SU-DHL-6 (cell line): Measurements from ENCODE around the gene IQCE.

Experiments used
- H2AFZ ChIP-seq: fragments of 200-600 bp; sonication (generic); 2 replicates; pipeline ENCODE4 v1.6.1; 2014; ENCODE audit warnings: low read depth, mild to moderate bottlenecking, moderate library complexity, mixed read lengths, antibody characterized with exemption, low read length; ENCODE audit not compliant: severe bottlenecking
- H3F3A ChIP-seq: fragments of 200-600 bp; shearing (Covaris generic); 2 replicates; pipeline ENCODE4 v1.6.0; 2016; ENCODE audit warnings: antibody characterized with exemption, mild to moderate bottlenecking; ENCODE audit not compliant: insufficient read depth
- H3K27ac ChIP-seq: fragments of 200-600 bp; sonication (generic); 2 replicates; pipeline ENCODE4 v1.5.1; 2016; ENCODE audit warnings: low read depth, mild to moderate bottlenecking, low read length, moderate library complexity, mixed read lengths
- H3K27me3 ChIP-seq: fragments of 200-600 bp; sonication (generic), shearing (Covaris generic); 2 replicates; pipeline ENCODE4 v1.6.0; 2014; ENCODE audit warnings: mild to moderate bottlenecking, low read length
- H3K36me3 ChIP-seq: fragments of 200-600 bp; sonication (generic); 2 replicates; pipeline ENCODE4 v1.6.1; 2014; ENCODE audit warnings: mild to moderate bottlenecking, low read length, mixed read lengths
- H3K4me2 ChIP-seq: fragments of 300-600, 200-600 bp; shearing (Covaris generic), sonication (generic); 2 replicates; pipeline ENCODE4 v1.6.0; 2014; ENCODE audit warnings: low read length, low read depth, mild to moderate bottlenecking; ENCODE audit not compliant: poor library complexity, severe bottlenecking
- H3K4me3 ChIP-seq: fragments of 200-600 bp; sonication (generic); 2 replicates; pipeline ENCODE4 v1.5.1; 2014; ENCODE audit warnings: antibody characterized with exemption, low read length, mild to moderate bottlenecking, mixed read lengths; ENCODE audit not compliant: insufficient read depth, poor library complexity, severe bottlenecking
- H3K79me2 ChIP-seq: fragments of 200-600 bp; sonication (generic); 2 replicates; pipeline ENCODE4 v1.6.1; 2014; ENCODE audit warnings: mild to moderate bottlenecking, low read length, moderate library complexity; ENCODE audit not compliant: insufficient read depth
- H3K9ac ChIP-seq: fragments of 200-600 bp; sonication (generic); 2 replicates; pipeline ENCODE4 v1.7.0; 2014; ENCODE audit warnings: mild to moderate bottlenecking, low read length
- H3K9me2 ChIP-seq: fragments of 200-600 bp; sonication (generic); replicated peaks from 2 replicates; pipeline ENCODE4 v1.6.1; 2014; ENCODE audit warnings: low read length; ENCODE audit not compliant: insufficient read depth
- H3K9me3 ChIP-seq: fragments of 200-600 bp; sonication (generic); 2 replicates; pipeline ENCODE4 v1.6.1; 2014; ENCODE audit warnings: low read length, mixed read lengths; ENCODE audit not compliant: insufficient read depth
- H4K20me1 ChIP-seq: fragments of 200-600 bp; sonication (generic); 2 replicates; pipeline ENCODE4 v1.6.1; 2014; ENCODE audit warnings: low read depth, mild to moderate bottlenecking, antibody characterized with exemption, low read length, moderate library complexity, mixed read lengths
- EZH2phosphoT487 ChIP-seq: fragments of 200-600 bp; sonication (generic), shearing (Covaris generic); conservative IDR thresholded peaks from 2 replicates; pipeline ENCODE4 v1.6.1; 2018; ENCODE audit warnings: mild to moderate bottlenecking, antibody characterized with exemption, low read length, moderate library complexity, mixed read lengths
- TF ChIP-seq, protein P1 (sequence below): fragments of 200-600 bp; sonication (generic); IDR thresholded peaks from one replicate; pipeline ENCODE4 v1.5.1; 2017; ENCODE audit warnings: antibody characterized with exemption, mild to moderate bottlenecking, low read length, moderate library complexity; ENCODE audit not compliant: insufficient read depth, poor library complexity, severe bottlenecking

Gene IQCE

DNA sequence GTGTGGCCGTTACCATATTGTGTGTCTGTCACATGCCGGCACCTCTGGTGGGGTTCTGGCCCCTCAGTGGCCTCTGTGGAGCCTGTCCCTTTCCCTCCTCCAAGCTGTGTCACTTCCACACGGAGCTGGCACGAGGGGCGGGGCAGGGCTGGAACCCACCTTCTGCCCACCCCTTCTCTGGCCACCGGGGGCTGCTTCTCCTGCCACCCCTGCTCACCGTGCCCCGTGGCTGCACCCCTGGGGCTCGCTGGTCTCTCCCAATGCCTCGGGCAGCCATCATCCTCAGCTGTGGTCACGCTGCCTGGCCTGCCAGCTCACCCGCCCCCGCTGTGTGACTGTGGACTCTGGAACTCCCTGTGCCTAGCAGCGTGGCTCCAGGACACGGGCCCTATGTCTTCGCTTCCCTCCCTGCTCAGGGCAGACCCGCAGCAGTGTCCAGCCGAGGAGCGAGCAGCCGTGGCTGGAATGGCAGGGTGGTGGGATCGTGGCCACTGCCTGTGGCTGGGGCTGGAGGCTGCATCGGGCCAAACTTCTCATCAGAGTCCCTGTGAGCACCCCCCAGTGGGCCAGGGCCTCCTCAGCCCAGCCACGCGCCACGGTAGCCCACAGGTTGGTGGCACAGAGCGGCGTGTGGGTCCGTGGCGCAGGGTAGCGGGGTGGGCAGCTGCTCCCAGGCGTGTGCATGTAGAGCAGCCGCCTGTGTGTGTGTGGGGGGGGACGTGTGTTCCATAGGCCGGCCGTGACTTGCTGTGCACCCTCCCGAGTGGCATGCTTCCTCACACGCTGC is 81.1 kb downstream of the IQCE start:
- no peaks in the 10 kb centered on the region for H4K20me1 ChIP-seq

DNA sequence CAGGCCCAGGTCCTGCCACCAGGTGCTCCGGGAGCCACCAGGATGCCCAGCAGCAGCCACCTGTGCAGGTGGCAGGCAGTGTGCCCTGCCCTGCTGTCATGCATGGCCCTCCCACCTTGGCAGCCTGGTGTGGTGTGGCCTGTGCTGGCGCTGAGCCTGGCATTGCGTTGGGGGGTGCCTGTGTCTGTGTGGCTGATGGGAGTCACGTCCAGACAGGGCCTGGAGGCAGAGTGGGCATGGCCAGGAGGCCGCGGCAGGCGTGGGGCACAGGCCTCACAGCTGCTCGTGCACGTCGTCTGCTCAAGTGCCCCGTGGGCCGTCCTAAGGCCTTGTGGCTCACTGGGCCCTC is 81.7 kb downstream of the IQCE start:
- no peaks in the 10 kb centered on the region for H3K9me3 ChIP-seq
- no peak overlapping the region for H3K4me3 ChIP-seq
- no peak for TF ChIP-seq EZH2phosphoT487
- no peaks in the 10 kb centered on the region for H3K79me2 ChIP-seq
- H3K9ac ChIP-seq: no peak overlapping the region
- H3F3A ChIP-seq: no peaks in the 10 kb centered on the region
- no peaks in the 10 kb centered on the region for H3K9me2 ChIP-seq
- no peak overlapping the region for H2AFZ ChIP-seq
- H3K27me3 ChIP-seq: no peaks in the 10 kb centered on the region
- H3K27ac ChIP-seq: no peak overlapping the region
- no peak overlapping the region for H3K4me2 ChIP-seq
- H3K36me3 ChIP-seq: no peaks in the 10 kb centered on the region
- no peaks in the 10 kb centered on the region for H4K20me1 ChIP-seq

More for the DNA sequence above, 81.1 kb downstream of the IQCE start:
- TF ChIP-seq EZH2phosphoT487: no peak
- TF ChIP-seq, protein P1, sequence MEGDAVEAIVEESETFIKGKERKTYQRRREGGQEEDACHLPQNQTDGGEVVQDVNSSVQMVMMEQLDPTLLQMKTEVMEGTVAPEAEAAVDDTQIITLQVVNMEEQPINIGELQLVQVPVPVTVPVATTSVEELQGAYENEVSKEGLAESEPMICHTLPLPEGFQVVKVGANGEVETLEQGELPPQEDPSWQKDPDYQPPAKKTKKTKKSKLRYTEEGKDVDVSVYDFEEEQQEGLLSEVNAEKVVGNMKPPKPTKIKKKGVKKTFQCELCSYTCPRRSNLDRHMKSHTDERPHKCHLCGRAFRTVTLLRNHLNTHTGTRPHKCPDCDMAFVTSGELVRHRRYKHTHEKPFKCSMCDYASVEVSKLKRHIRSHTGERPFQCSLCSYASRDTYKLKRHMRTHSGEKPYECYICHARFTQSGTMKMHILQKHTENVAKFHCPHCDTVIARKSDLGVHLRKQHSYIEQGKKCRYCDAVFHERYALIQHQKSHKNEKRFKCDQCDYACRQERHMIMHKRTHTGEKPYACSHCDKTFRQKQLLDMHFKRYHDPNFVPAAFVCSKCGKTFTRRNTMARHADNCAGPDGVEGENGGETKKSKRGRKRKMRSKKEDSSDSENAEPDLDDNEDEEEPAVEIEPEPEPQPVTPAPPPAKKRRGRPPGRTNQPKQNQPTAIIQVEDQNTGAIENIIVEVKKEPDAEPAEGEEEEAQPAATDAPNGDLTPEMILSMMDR: no peak
- Histone ChIP-seq H3K27ac (no peak overlapping the region), H3K4me2 (no peak overlapping the region), H3K9ac (no peak overlapping the region), H3K36me3 (no peaks in the 10 kb centered on the region), H3K9me3 (no peaks in the 10 kb centered on the region), H3K27me3 (no peaks in the 10 kb centered on the region), H3K79me2 (no peaks in the 10 kb centered on the region), H3K9me2 (no peaks in the 10 kb centered on the region), H2AFZ (no peak overlapping the region), H3F3A (no peaks in the 10 kb centered on the region), H3K4me3 (no peak overlapping the region)

DNA sequence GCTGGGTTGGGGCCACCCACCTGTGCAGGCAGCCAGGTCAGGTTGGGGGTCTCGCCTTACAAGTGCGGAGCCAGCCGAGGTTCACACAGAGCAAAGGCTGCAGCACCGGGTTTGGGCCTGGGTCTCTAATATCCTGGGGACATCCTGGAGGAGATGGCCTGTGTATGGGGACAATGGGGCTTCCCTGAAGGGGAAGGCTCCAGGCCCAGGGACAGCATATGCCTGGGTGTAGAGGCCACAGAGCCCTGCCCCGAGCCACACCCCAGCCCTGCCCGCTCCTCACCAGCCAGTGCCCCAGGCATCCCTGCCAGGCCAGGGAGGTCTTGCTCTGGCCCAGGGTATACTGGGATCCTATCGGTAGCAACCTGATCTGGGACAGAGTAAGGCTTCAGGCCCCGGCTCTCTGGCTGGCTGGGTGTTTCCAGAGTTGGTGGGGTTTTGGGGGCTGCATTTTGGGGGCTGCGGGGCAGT is 82.1 kb downstream of the IQCE start:
- Histone ChIP-seq H3K27ac (no peak overlapping the region), H3K4me2 (no peak overlapping the region), H3K4me3 (no peak overlapping the region), H3K9me3 (no peaks in the 10 kb centered on the region), H3K36me3 (no peaks in the 10 kb centered on the region), H3K9ac (no peak overlapping the region), H4K20me1 (no peaks in the 10 kb centered on the region), H3F3A (no peaks in the 10 kb centered on the region), H3K79me2 (no peaks in the 10 kb centered on the region), H3K9me2 (no peaks in the 10 kb centered on the region), H3K27me3 (no peaks in the 10 kb centered on the region), H2AFZ (no peak overlapping the region)
- TF ChIP-seq EZH2phosphoT487: no peak
- TF ChIP-seq, protein P1: no peak
